HEK293 (cell line): ENCODE measurements around the gene SYNCRIP.
A peak's percentile ranks its signal among the peaks of the same experiment; 100 is the strongest.

ENCODE experiments used
- CTCF ChIA-PET: fragments of 350-600 bp; formaldehyde crosslinking; extraction: SDS; loops from one replicate; lab custom pipeline; 2021; ENCODE audit warnings: antibody characterized with exemption; lab: Yijun Ruan, JAX
- POLR2A ChIA-PET: fragments of 300-600 bp; formaldehyde crosslinking; extraction: SDS; loops from one replicate; lab custom pipeline; 2020; ENCODE audit warnings: antibody characterized with exemption, inconsistent platforms; lab: Yijun Ruan, JAX
- H3K27ac ChIP-seq: fragments of 200-500 bp; sonication (Bioruptor generic); 2 replicates; pipeline ENCODE4 v1.5.1; 2014; ENCODE audit warnings: low read depth, low read length, control low read depth, inconsistent platforms; ENCODE audit errors: extremely low read depth
- H3K36me3 ChIP-seq, 2 experiments: fragments of 200-500 bp in 1 of 2; sonication (Bioruptor generic) in 1 of 2; 1 replicate in 1 of 2; 2 replicates in 1 of 2; pipeline ENCODE4 v1.5.1; 2014 to 2017; ENCODE audit warnings: inconsistent platforms in 2 of 2, low read length in 2 of 2; ENCODE audit not compliant: control insufficient read depth in 2 of 2, insufficient read depth in 1 of 2
- H3K4me1 ChIP-seq: fragments of 200-500 bp; sonication (Bioruptor generic); 2 replicates; pipeline ENCODE4 v1.5.1; 2014; ENCODE audit warnings: mild to moderate bottlenecking, low read length, inconsistent platforms; ENCODE audit not compliant: control insufficient read depth, insufficient read depth
- H3K4me3 ChIP-seq: 2 replicates; pipeline ENCODE4 v1.5.1; 2011; ENCODE audit warnings: low read depth, mild to moderate bottlenecking, control low read depth, low read length, moderate library complexity
- H3K9me3 ChIP-seq: fragments of 200-500 bp; sonication (Bioruptor generic); 2 replicates; pipeline ENCODE4 v1.5.1; 2014; ENCODE audit warnings: low read depth, low read length, inconsistent platforms; ENCODE audit not compliant: control insufficient read depth, insufficient read depth
- KLF10 ChIP-seq: fragments of 450-650 bp; IDR thresholded peaks from 2 replicates; pipeline ENCODE4 v1.5.1; 2018; ENCODE audit warnings: missing biosample characterization, mild to moderate bottlenecking, missing genetic modification characterization
- KLF7 ChIP-seq: fragments of 450-650 bp; formaldehyde crosslinking; IDR thresholded peaks from 2 replicates; pipeline ENCODE4 v1.5.1; 2016; ENCODE audit warnings: missing biosample characterization, missing genetic modification characterization, borderline replicate concordance
- KLF8 ChIP-seq: fragments of 450-650 bp; formaldehyde crosslinking; IDR thresholded peaks from 2 replicates; pipeline ENCODE4 v1.5.1; 2016; ENCODE audit warnings: missing biosample characterization, missing genetic modification characterization
- ZFP37 ChIP-seq: fragments of 450-650 bp; formaldehyde crosslinking; IDR thresholded peaks from 2 replicates; pipeline ENCODE4 v1.5.1; 2016; ENCODE audit warnings: missing biosample characterization, missing genetic modification characterization
- ZFP41 ChIP-seq: fragments of 450-650 bp; formaldehyde crosslinking; IDR thresholded peaks from 2 replicates; pipeline ENCODE4 v1.5.1; 2016; ENCODE audit warnings: missing biosample characterization, missing genetic modification characterization, borderline replicate concordance
- ZNF2 ChIP-seq: fragments of 450-650 bp; formaldehyde crosslinking; IDR thresholded peaks from 2 replicates; pipeline ENCODE4 v1.5.1; 2016; ENCODE audit warnings: missing biosample characterization, missing genetic modification characterization
- ZNF202 ChIP-seq: fragments of 450-650 bp; formaldehyde crosslinking; IDR thresholded peaks from 2 replicates; pipeline ENCODE4 v1.5.1; 2016; ENCODE audit warnings: missing biosample characterization, missing genetic modification characterization, borderline replicate concordance
- ZNF391 ChIP-seq: fragments of 450-650 bp; formaldehyde crosslinking; IDR thresholded peaks from 2 replicates; pipeline ENCODE4 v1.5.1; 2016; ENCODE audit warnings: low read depth, missing biosample characterization, missing genetic modification characterization, borderline replicate concordance
- ZNF423 ChIP-seq: fragments of 450-650 bp; formaldehyde crosslinking; IDR thresholded peaks from 2 replicates; pipeline ENCODE4 v1.5.1; 2016; ENCODE audit warnings: missing biosample characterization, missing genetic modification characterization
- ZNF426 ChIP-seq: fragments of 450-650 bp; formaldehyde crosslinking; IDR thresholded peaks from 2 replicates; pipeline ENCODE4 v1.5.1; 2017; ENCODE audit warnings: missing biosample characterization, missing genetic modification characterization, mild to moderate bottlenecking, inconsistent platforms, moderate library complexity
- ZNF548 ChIP-seq: fragments of 450-650 bp; formaldehyde crosslinking; IDR thresholded peaks from 2 replicates; pipeline ENCODE4 v1.5.1; 2016; ENCODE audit warnings: missing biosample characterization, missing genetic modification characterization
- ZNF555 ChIP-seq: fragments of 450-650 bp; formaldehyde crosslinking; conservative IDR thresholded peaks from 2 replicates; pipeline ENCODE4 v1.5.1; 2017; ENCODE audit warnings: missing biosample characterization, mild to moderate bottlenecking, missing genetic modification characterization, inconsistent platforms
- ZNF624 ChIP-seq: fragments of 450-650 bp; formaldehyde crosslinking; IDR thresholded peaks from 2 replicates; pipeline ENCODE4 v1.5.1; 2017; ENCODE audit warnings: missing biosample characterization, missing genetic modification characterization
- ZNF791 ChIP-seq: fragments of 450-650 bp; formaldehyde crosslinking; IDR thresholded peaks from 2 replicates; pipeline ENCODE4 v1.5.1; 2016; ENCODE audit warnings: missing biosample characterization, missing genetic modification characterization
- TF ChIP-seq, protein P1 (sequence below): fragments of 450-650 bp; formaldehyde crosslinking; IDR thresholded peaks from 2 replicates; pipeline ENCODE4; 2016; ENCODE audit warnings: missing biosample characterization, missing genetic modification characterization
- TF ChIP-seq, protein P2 (sequence below): fragments of 450-650 bp; formaldehyde crosslinking; IDR thresholded peaks from 2 replicates; pipeline ENCODE4 v1.5.1; 2016; ENCODE audit warnings: missing biosample characterization, missing genetic modification characterization
- TF ChIP-seq, protein P3 (sequence below): fragments of 450-650 bp; formaldehyde crosslinking; IDR thresholded peaks from 2 replicates; pipeline ENCODE4 v1.5.1; 2016; ENCODE audit warnings: missing biosample characterization, missing genetic modification characterization
- TF ChIP-seq, protein P4 (sequence below): fragments of 450-650 bp; formaldehyde crosslinking; IDR thresholded peaks from 2 replicates; pipeline ENCODE4 v1.5.1; 2016; ENCODE audit warnings: missing biosample characterization, missing genetic modification characterization
- TF ChIP-seq, protein P5 (sequence below): fragments of 450-650 bp; formaldehyde crosslinking; IDR thresholded peaks from 2 replicates; pipeline ENCODE4 v1.5.1; 2016; ENCODE audit warnings: missing biosample characterization, missing genetic modification characterization
- TF ChIP-seq, protein P6 (sequence below): fragments of 450-650 bp; formaldehyde crosslinking; IDR thresholded peaks from 2 replicates; pipeline ENCODE4 v1.5.1; 2016; ENCODE audit warnings: missing biosample characterization, missing genetic modification characterization
- TF ChIP-seq, protein P7 (sequence below): fragments of 450-650 bp; formaldehyde crosslinking; IDR thresholded peaks from 2 replicates; pipeline ENCODE4 v1.5.1; 2017; ENCODE audit warnings: missing biosample characterization, missing genetic modification characterization
- TF ChIP-seq, protein P8 (sequence below): fragments of 450-650 bp; formaldehyde crosslinking; IDR thresholded peaks from 2 replicates; pipeline ENCODE4 v1.5.1; 2016; ENCODE audit warnings: missing biosample characterization, missing genetic modification characterization

SYNCRIP gene

DNA sequence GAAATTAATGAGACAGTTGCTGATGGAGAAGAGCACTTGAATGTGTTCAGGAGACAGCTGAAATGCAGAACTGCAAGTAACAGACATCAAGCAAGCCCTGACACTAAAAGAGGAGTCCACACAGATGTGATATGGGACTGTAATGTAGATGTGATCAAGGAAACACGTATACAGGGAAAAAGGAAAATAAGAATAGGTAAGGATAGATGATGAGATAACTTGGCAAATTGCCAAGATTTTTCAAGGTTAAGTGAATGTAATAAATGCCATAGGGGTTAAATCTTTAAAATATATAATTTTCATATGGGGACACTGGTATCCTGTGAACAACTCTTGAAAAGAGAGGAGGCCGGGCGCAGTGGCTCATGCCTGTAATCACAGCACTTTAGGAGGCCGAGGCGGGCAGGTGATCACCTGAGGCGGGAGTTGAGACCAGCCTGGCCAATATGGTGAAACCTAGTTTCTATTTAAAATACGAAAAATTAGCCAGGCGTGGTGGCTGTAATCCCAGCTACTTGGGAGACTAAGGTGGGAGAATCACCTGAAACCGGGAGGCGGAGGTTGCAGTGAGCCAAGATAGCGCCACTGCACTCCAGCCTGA lies 41.9 kb downstream of the SYNCRIP start:
- CTCF ChIA-PET: no interaction called here
- H3K4me1 ChIP-seq: peaks cover 6% of the 10 kb centered on the region
- H3K4me3 ChIP-seq: no peak overlapping the region
- H3K36me3 ChIP-seq: no peaks in the 10 kb centered on the region; a peak in 1 of 3 replicates
- H3K9me3 ChIP-seq: no peaks in the 10 kb centered on the region
- no peak overlapping the region for H3K27ac ChIP-seq
- POLR2A ChIA-PET: interaction anchor here (1.0 to 1.6 kb wide), 3 partner anchors 42 to 78 kb away, joined by 4 to 6 read pairs (median 4); partner anchors contain the start of gene SYNCRIP
- TF ChIP-seq ZNF202: no peak
- peak; percentile 80 for TF ChIP-seq KLF10 (tag by site-specific recombination)
- TF ChIP-seq, protein P1, sequence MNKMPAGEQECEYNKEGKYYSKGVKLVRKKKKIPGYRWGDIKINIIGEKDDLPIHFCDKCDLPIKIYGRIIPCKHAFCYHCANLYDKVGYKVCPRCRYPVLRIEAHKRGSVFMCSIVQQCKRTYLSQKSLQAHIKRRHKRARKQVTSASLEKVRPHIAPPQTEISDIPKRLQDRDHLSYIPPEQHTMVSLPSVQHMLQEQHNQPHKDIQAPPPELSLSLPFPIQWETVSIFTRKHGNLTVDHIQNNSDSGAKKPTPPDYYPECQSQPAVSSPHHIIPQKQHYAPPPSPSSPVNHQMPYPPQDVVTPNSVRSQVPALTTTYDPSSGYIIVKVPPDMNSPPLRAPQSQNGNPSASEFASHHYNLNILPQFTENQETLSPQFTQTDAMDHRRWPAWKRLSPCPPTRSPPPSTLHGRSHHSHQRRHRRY (tag by site-specific recombination): no peak
- TF ChIP-seq, protein P2, sequence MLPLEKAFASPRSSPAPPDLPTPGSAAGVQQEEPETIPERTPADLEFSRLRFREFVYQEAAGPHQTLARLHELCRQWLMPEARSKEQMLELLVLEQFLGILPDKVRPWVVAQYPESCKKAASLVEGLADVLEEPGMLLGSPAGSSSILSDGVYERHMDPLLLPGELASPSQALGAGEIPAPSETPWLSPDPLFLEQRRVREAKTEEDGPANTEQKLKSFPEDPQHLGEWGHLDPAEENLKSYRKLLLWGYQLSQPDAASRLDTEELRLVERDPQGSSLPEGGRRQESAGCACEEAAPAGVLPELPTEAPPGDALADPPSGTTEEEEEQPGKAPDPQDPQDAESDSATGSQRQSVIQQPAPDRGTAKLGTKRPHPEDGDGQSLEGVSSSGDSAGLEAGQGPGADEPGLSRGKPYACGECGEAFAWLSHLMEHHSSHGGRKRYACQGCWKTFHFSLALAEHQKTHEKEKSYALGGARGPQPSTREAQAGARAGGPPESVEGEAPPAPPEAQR (tag by site-specific recombination): no peak
- no peak for TF ChIP-seq KLF8 (tag by site-specific recombination)
- TF ChIP-seq ZFP37 (tag by site-specific recombination): no peak
- TF ChIP-seq, protein P3, sequence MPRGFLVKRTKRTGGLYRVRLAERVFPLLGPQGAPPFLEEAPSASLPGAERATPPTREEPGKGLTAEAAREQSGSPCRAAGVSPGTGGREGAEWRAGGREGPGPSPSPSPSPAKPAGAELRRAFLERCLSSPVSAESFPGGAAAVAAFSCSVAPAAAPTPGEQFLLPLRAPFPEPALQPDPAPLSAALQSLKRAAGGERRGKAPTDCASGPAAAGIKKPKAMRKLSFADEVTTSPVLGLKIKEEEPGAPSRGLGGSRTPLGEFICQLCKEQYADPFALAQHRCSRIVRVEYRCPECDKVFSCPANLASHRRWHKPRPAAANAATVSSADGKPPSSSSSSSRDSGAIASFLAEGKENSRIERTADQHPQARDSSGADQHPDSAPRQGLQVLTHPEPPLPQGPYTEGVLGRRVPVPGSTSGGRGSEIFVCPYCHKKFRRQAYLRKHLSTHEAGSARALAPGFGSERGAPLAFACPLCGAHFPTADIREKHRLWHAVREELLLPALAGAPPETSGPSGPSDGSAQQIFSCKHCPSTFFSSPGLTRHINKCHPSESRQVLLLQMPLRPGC (tag by site-specific recombination): no peak
- no peak for TF ChIP-seq ZNF548
- TF ChIP-seq, protein P4, sequence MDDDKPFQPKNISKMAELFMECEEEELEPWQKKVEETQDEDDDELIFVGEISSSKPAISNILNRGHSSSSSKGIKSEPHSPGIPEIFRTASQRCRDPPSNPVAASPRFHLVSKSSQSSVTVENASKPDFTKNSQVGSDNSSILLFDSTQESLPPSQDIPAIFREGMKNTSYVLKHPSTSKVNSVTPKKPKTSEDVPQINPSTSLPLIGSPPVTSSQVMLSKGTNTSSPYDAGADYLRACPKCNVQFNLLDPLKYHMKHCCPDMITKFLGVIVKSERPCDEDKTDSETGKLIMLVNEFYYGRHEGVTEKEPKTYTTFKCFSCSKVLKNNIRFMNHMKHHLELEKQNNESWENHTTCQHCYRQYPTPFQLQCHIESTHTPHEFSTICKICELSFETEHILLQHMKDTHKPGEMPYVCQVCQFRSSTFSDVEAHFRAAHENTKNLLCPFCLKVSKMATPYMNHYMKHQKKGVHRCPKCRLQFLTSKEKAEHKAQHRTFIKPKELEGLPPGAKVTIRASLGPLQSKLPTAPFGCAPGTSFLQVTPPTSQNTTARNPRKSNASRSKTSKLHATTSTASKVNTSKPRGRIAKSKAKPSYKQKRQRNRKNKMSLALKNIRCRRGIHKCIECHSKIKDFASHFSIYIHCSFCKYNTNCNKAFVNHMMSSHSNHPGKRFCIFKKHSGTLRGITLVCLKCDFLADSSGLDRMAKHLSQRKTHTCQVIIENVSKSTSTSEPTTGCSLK (tag by site-specific recombination): no peak
- TF ChIP-seq ZNF426 (tag by site-specific recombination): no peak
- no peak for TF ChIP-seq ZNF391 (tag by site-specific recombination)
- TF ChIP-seq ZNF423: no peak
- TF ChIP-seq, protein P5, sequence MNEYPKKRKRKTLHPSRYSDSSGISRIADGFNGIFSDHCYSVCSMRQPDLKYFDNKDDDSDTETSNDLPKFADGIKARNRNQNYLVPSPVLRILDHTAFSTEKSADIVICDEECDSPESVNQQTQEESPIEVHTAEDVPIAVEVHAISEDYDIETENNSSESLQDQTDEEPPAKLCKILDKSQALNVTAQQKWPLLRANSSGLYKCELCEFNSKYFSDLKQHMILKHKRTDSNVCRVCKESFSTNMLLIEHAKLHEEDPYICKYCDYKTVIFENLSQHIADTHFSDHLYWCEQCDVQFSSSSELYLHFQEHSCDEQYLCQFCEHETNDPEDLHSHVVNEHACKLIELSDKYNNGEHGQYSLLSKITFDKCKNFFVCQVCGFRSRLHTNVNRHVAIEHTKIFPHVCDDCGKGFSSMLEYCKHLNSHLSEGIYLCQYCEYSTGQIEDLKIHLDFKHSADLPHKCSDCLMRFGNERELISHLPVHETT: no peak
- TF ChIP-seq KLF7 (tag by site-specific recombination): no peak
- no peak for TF ChIP-seq ZNF624
- TF ChIP-seq ZFP41 (tag by site-specific recombination): no peak
- no peak for TF ChIP-seq ZNF791
- no peak for TF ChIP-seq ZNF2 (tag by site-specific recombination)
- TF ChIP-seq ZNF555: no peak
- TF ChIP-seq, protein P6, sequence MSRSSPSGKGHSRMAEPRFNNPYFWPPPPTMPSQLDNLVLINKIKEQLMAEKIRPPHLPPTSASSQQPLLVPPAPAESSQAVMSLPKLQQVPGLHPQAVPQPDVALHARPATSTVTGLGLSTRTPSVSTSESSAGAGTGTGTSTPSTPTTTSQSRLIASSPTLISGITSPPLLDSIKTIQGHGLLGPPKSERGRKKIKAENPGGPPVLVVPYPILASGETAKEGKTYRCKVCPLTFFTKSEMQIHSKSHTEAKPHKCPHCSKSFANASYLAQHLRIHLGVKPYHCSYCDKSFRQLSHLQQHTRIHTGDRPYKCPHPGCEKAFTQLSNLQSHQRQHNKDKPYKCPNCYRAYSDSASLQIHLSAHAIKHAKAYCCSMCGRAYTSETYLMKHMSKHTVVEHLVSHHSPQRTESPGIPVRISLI: no peak
- TF ChIP-seq, protein P7, sequence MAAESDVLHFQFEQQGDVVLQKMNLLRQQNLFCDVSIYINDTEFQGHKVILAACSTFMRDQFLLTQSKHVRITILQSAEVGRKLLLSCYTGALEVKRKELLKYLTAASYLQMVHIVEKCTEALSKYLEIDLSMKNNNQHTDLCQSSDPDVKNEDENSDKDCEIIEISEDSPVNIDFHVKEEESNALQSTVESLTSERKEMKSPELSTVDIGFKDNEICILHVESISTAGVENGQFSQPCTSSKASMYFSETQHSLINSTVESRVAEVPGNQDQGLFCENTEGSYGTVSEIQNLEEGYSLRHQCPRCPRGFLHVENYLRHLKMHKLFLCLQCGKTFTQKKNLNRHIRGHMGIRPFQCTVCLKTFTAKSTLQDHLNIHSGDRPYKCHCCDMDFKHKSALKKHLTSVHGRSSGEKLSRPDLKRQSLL (tag by site-specific recombination): no peak; the same call in 1 of the 2 replicates
- TF ChIP-seq, protein P8, sequence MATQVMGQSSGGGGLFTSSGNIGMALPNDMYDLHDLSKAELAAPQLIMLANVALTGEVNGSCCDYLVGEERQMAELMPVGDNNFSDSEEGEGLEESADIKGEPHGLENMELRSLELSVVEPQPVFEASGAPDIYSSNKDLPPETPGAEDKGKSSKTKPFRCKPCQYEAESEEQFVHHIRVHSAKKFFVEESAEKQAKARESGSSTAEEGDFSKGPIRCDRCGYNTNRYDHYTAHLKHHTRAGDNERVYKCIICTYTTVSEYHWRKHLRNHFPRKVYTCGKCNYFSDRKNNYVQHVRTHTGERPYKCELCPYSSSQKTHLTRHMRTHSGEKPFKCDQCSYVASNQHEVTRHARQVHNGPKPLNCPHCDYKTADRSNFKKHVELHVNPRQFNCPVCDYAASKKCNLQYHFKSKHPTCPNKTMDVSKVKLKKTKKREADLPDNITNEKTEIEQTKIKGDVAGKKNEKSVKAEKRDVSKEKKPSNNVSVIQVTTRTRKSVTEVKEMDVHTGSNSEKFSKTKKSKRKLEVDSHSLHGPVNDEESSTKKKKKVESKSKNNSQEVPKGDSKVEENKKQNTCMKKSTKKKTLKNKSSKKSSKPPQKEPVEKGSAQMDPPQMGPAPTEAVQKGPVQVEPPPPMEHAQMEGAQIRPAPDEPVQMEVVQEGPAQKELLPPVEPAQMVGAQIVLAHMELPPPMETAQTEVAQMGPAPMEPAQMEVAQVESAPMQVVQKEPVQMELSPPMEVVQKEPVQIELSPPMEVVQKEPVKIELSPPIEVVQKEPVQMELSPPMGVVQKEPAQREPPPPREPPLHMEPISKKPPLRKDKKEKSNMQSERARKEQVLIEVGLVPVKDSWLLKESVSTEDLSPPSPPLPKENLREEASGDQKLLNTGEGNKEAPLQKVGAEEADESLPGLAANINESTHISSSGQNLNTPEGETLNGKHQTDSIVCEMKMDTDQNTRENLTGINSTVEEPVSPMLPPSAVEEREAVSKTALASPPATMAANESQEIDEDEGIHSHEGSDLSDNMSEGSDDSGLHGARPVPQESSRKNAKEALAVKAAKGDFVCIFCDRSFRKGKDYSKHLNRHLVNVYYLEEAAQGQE (tag by site-specific recombination): no peak
